Hypothalamus (tissue), 51 donors: ENCODE results near the gene AGPAT2.
"Not testable (repeated sequence)": the region's sequence is repeated elsewhere in the genome, so short reads cannot be mapped to it uniquely, and the experiment has no call there.

Source experiments
- DNase-seq, 51 donors: peaks; one replicate each; lab custom pipeline; 2025; lab: John Stamatoyannopoulos, UW

AGPAT2 gene

GRCh38 chr9:136651860-136652259 is 35.4 kb downstream of the AGPAT2 start:
- no peak for DNase-seq

- DNase-seq: no peak
These were observed 36.6 kb downstream of the AGPAT2 start for GRCh38 chr9:136650648-136651047.

- no peak for DNase-seq
These were observed 37.2 kb downstream of the AGPAT2 start for GRCh38 chr9:136650021-136650420.

GRCh38 chr9:136648751-136649150 is 38.5 kb downstream of the AGPAT2 start:
- DNase-seq: no peak

GRCh38 chr9:136646827-136647711 is 40.2 kb downstream of the AGPAT2 start:
- DNase-seq: no peak

- DNase-seq: no peak
These were observed 41.1 kb downstream of the AGPAT2 start for GRCh38 chr9:136645903-136646754.

- no peak for DNase-seq
These were observed 41.8 kb downstream of the AGPAT2 start for GRCh38 chr9:136645352-136645902.

- DNase-seq: peak in 29 of 51 donors; percentile 4 to 61 (median 35)
These were observed 42.5 kb downstream of the AGPAT2 start for GRCh38 chr9:136644593-136645351.

GRCh38 chr9:136644343-136644592 is 43.0 kb downstream of the AGPAT2 start:
- DNase-seq: peak in 2 of 51 donors; percentile 31 to 40

GRCh38 chr9:136643596-136644342 is 43.5 kb downstream of the AGPAT2 start:
- DNase-seq: no peak

GRCh38 chr9:136642439-136642921 is 44.8 kb downstream of the AGPAT2 start:
- DNase-seq: no peak

- DNase-seq: no peak
These were observed 46.8 kb downstream of the AGPAT2 start for GRCh38 chr9:136640171-136641111.

GRCh38 chr9:136634904-136635303 is 52.4 kb downstream of the AGPAT2 start:
- no peak for DNase-seq

GRCh38 chr9:136632491-136633106 is 54.7 kb downstream of the AGPAT2 start:
- DNase-seq: not testable (repeated sequence)

GRCh38 chr9:136632072-136632471 is 55.2 kb downstream of the AGPAT2 start:
- DNase-seq: not testable (repeated sequence)

GRCh38 chr9:136631038-136632000 is 55.9 kb downstream of the AGPAT2 start:
- DNase-seq: peak in 38 of 51 donors; percentile 8 to 81 (median 44)

GRCh38 chr9:136630662-136630992 is 56.6 kb downstream of the AGPAT2 start:
- no peak for DNase-seq
